ENCODE measurements around the gene SCTR.

Gene SCTR

DNA sequence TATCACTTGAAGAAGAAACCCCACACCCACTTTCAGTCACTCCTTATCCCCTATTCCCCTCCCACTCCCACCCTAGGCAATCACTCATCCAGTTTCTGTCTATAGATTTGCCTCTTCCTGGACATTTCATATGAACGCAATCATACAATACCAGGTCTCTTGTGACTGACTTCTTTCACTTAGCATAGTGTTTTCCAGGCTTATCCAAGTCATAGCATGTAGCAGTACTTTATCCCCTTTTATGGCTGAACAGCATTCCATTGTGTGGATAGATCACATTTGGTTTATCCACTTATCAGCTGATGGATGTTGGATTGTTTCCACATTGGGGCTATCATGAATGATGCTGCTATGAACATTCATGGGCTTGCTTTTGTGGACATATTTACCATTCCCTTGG, 26.6 kb upstream of the SCTR start:
- Histone ChIP-seq H3K27me3 (replicated peaks; ENCODE audit: control insufficient read depth, insufficient read depth, low read length) (no peaks in the 10 kb centered on the region; the same call in none of the 2 replicates), H3K36me3 (ENCODE audit: control insufficient read depth, insufficient read depth, low read length) (no peaks in the 10 kb centered on the region), H3K4me3 (replicated peaks; ENCODE audit: low read depth, low read length) (no peak overlapping the region)
- no peak for DNase-seq (ENCODE audit: extremely low read depth, insufficient read length)
- TF ChIP-seq CTCF (IDR thresholded peaks at IDR 0.05; ENCODE audit: insufficient read depth, low read length, poor library complexity, severe bottlenecking) = no peak

DNA sequence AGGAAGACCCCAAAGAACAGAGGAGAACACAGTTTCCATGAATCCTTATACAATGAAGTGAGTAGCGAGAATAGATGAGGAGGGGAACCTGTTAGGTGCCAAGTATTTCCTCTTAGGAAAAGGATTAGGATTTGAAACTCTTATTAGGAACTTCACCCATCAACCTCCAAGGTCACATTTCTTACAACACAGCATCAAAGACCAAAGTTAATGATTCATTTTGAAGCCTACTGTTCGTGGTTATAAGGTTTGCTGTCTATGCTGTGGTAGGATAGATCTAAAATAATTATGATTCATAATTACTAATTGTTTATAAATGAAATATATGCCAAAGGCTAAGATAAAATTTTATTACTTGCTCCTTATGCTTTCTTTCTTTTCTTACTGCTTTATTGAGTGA, 26.1 kb upstream of the SCTR start:
- no peak overlapping the region for H3K4me3 ChIP-seq (replicated peaks; ENCODE audit: low read depth, low read length)

GRCh38 chr2:119549241-119549640, 25.0 kb upstream of the SCTR start:
- Histone ChIP-seq H3K4me3 (replicated peaks; ENCODE audit: low read depth, low read length) (no peak overlapping the region), H3K36me3 (ENCODE audit: control insufficient read depth, insufficient read depth, low read length) (no peaks in the 10 kb centered on the region), H3K27me3 (replicated peaks; ENCODE audit: control insufficient read depth, insufficient read depth, low read length) (no peaks in the 10 kb centered on the region; the same call in none of the 2 replicates)
- TF ChIP-seq CTCF (IDR thresholded peaks at IDR 0.05; ENCODE audit: insufficient read depth, low read length, poor library complexity, severe bottlenecking) = no peak
- DNase-seq (ENCODE audit: extremely low read depth, insufficient read length) = no peak

More for the DNA sequence above, 26.1 kb upstream of the SCTR start:
- no peak for DNase-seq (ENCODE audit: extremely low read depth, insufficient read length)
- no peaks in the 10 kb centered on the region for H3K36me3 ChIP-seq (ENCODE audit: control insufficient read depth, insufficient read depth, low read length)
- TF ChIP-seq CTCF (IDR thresholded peaks at IDR 0.05; ENCODE audit: insufficient read depth, low read length, poor library complexity, severe bottlenecking) = no peak
- H3K27me3 ChIP-seq (replicated peaks; ENCODE audit: control insufficient read depth, insufficient read depth, low read length) = no peaks in the 10 kb centered on the region; the same call in none of the 2 replicates

GRCh38 chr2:119548516-119549120, 24.3 kb upstream of the SCTR start:
- Histone ChIP-seq H3K36me3 (ENCODE audit: control insufficient read depth, insufficient read depth, low read length) (no peaks in the 10 kb centered on the region), H3K4me3 (replicated peaks; ENCODE audit: low read depth, low read length) (no peak overlapping the region), H3K27me3 (replicated peaks; ENCODE audit: control insufficient read depth, insufficient read depth, low read length) (no peaks in the 10 kb centered on the region; the same call in none of the 2 replicates)
- DNase-seq (ENCODE audit: extremely low read depth, insufficient read length) = no peak
- TF ChIP-seq CTCF (IDR thresholded peaks at IDR 0.05; ENCODE audit: insufficient read depth, low read length, poor library complexity, severe bottlenecking) = no peak

- TF ChIP-seq CTCF (IDR thresholded peaks at IDR 0.05; ENCODE audit: insufficient read depth, low read length, poor library complexity, severe bottlenecking) = no peak
- no peak for DNase-seq (ENCODE audit: extremely low read depth, insufficient read length)
- Histone ChIP-seq H3K4me3 (replicated peaks; ENCODE audit: low read depth, low read length) (no peak overlapping the region), H3K27me3 (replicated peaks; ENCODE audit: control insufficient read depth, insufficient read depth, low read length) (no peaks in the 10 kb centered on the region; the same call in none of the 2 replicates), H3K36me3 (ENCODE audit: control insufficient read depth, insufficient read depth, low read length) (no peaks in the 10 kb centered on the region)
Measured at GRCh38 chr2:119546447-119546767, 22.1 kb upstream of the SCTR start.
